Right ventricle myocardium inferior (tissue), 1 donor: ENCODE data around the gene HTT. TPM values are rescaled to one million over a fixed set of nuclear protein-coding genes. Genes with fewer than 3 reads are reported as not detected.
A peak's percentile ranks its signal among the peaks of the same experiment; 100 is the strongest.
"Not testable (repeated sequence)": the region's sequence is repeated elsewhere in the genome, so short reads cannot be mapped to it uniquely, and the experiment has no call there.

Experiments
- ATAC-seq: fragments of 200-7000 bp; cut with Tn5 transposase; one replicate; pipeline ENCODE4 v1.9.1; 2020; ENCODE audit warnings: mild to moderate bottlenecking, moderate library complexity
- DNase-seq: peaks from one replicate; pipeline ENCODE4 v3.0.0; 2021; ENCODE audit errors: missing footprints
- intact Hi-C: fragments of 100-400 bp; cut with DNase I; formaldehyde crosslinking; loops from one replicate; pipeline ENCODE4 v1.11.0; 2022
- total RNA-seq: library from RNA; stranded (reverse); fragmentation: NEBNext Ultra II Directional; extraction: Animal tissue kit (Norgen Biotek cat#: 25700); gene quantifications from one replicate; pipeline ENCODE4 v1.2.1, GENCODE V29; 2021
- donor health status: DM: no; HTN: yes; CAD: no; lungs with severe emphysema.

The HTT gene
- total RNA-seq, 1 donor from 2014 or later, result 24.2 TPM

DNA sequence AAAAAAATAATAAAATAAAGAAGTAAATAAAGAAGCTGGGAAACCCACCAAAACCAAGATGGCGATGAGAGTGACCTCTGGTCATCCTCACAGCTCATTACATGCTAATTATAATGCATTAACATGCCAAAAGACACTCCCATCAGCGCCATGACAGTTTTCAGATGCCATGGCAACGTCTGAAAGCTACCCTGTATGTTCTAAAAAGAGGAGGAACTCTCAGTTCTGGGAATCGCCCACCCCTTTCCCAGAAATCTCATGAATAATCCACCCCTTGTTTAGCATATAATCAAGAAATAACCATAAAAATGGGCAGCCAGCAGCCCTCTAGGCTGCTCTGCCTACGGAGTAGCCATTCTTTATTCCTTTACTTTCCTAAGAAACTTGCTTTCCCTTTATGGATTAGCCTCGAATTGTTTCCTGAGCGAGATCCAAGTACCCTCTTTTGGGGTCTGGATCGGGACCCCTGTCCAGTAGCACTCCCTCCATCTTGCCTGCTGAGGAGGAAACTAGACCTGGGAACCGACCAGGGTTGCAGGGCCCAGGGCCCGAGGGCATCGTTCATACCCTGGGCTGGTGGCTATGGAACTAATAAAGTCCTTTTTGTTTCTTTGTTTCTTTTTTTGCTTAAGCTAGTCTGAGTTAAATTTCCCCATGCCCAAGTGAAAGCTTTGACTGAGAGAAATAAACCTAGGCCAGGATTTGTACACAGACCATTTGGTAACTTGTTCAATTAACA, 31.0 kb upstream of the HTT start:
- intact Hi-C loops, result no loop called here
- DNase-seq, result no peak
- ATAC-seq, result no peak

DNA sequence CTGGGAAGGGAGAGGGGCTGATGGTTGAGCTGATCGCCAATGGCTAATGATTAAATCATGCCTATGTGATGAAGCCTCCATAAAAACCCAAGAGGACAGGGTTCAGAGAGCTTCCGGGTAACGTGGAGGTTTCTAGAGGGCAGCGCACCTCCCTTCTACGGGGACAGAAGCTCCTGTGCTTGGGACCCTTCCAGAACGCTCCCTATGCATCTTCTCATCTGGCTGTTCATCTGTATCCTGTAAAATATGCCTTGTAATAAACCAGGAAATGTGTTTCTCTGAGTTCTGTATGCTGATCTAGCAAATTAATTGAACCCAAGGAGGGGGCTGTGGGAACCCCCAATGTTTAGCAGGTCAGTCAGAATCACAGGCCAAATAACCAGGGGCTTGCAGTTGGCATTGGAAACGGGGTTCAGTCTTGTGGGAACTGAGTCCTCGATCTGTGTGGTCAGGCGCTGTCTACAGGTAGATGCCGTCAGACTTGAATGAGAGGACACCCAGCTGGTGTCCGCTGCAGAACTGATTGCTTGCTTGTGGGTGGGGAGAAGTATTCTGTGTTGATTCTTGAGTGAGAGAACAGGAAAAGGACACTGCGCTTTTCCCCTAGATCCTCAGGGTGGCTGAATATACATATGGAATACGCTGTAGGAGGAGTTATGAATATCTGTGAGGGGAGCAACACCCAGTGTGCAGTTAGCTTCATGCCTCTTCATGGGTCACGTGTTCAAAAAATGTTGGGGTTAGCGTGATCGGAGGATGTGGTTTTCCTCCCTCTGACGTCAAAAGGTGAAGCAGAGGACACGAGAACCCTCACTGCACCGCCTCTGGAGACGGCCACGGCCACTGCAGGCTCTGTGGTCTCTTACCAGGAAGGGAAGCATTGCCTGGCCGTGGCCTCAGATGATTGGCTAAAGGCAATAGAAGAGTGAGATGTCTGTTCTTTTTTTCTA, 29.3 kb upstream of the HTT start:
- peak; percentile 89 for DNase-seq
- intact Hi-C loops, result no loop called here
- no peak for ATAC-seq

DNA sequence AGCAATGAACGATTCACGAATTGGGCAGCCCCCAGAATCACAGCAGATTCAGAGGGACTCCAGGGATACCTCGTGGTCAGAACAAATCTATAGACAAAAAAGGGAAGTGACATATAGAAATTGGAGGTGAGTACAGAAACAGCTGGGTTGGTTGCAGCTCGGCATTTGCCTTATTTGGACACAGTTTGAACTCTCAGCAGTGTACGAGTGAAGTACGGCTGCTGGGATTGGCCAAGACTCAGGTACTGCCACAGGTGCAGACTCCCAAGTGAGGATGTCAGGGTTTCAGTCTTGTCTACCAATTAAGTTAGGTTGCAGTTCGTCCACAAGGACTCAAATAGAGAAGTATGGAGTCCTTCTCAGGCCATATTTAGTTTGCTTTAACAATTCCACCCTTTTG, 28.3 kb upstream of the HTT start:
- DNase-seq (no peak), ATAC-seq (no peak)
- intact Hi-C loops, result no loop called here

DNA sequence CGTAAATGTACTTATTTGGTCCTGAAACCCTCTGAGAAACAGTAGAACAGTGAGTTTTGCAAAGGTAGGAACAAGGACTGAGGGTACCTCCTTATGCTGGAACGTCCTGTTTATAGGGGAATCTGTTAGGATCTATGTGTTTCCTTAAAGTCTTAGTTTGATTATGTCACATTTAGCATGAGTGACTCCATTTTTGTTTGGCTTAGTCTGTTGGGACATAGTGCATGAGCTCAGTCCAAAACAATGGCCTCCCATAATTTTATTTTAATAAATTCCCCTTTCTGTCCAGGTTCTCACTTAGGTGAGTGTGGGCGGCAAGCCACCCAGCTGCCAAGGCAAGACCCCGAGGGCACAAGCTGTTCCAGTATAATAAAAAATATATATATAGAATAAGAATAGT, 27.9 kb upstream of the HTT start:
- ATAC-seq, result no peak
- DNase-seq, result no peak
- intact Hi-C loops, result no loop called here

DNA sequence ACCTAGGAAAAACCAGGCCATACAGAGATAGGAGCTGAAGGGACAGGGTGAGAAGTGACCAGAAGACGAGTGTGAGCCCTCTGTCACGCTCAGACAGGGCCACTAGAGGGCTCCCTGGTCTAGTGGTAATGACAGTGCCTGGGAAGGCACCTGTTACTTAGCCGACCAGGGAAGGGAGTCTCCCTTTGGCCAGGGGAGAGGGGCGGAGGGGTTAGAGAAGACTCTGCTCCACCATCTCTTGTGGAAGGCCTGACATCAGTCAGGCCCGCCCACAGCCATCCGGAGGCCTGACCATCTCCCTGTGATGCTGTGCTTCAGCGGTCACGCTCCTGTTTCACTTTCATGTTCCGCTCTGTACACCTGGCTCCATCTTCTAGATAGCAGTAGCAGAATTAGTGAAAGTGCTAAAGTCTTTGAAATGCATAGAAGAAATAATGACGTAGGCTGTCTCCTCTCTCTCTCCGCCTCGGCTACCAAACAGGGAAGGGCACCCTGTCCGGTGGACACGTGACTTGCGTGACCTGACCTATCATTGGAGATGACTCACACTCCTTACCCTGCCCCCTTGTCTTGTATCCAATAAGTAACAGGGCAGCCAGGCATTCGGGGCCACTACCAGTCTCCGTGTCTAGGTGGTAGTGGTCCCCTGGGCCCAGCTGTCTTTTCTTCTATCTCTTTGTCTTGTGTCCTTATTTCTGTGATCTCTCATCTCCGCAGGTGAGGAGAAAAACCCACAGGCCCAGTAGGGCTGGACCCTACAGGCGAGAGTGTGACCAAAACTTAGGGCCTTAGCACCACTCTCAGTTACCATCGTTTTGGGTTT, 26.8 kb upstream of the HTT start:
- no peak for ATAC-seq
- intact Hi-C loops, result no loop called here
- DNase-seq, result peak; percentile 77

DNA sequence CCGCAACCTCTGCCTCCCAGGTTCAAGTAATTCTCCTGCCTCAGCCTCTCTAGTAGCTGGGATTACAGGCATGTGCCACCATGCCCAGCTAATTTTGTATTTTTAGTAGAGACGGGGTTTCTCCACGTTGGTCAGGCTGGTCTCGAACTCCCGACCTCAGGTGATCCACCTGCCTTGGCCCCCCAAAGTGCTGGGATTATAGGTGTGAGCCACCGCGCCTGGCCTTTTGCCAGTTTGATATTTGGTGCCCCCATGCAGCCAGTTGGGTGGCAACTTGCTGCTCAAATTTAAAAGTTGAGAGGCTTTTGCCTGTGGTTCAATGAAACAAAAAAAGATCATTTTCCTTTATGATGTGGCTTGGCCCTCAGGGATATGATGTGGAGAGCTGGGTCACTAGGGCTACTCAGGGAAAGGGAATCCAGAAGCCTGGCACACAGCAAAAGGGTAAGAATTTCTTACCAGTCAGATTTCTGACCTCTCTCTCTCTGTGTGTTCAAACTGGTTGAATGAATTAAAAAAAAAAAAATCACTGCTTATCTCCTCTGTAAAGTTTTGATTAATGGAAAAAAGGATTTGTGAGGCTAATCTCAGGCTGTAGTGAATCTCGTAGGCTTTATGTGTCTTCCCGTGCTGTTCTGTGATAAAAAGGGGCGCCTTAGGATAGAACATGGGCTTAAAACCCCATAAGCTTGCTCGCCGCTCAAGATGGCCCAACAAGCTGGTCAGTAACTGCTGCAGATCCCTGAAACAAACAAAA, 23.2 kb upstream of the HTT start:
- ATAC-seq, intact Hi-C loops, DNase-seq: not testable (repeated sequence)

DNA sequence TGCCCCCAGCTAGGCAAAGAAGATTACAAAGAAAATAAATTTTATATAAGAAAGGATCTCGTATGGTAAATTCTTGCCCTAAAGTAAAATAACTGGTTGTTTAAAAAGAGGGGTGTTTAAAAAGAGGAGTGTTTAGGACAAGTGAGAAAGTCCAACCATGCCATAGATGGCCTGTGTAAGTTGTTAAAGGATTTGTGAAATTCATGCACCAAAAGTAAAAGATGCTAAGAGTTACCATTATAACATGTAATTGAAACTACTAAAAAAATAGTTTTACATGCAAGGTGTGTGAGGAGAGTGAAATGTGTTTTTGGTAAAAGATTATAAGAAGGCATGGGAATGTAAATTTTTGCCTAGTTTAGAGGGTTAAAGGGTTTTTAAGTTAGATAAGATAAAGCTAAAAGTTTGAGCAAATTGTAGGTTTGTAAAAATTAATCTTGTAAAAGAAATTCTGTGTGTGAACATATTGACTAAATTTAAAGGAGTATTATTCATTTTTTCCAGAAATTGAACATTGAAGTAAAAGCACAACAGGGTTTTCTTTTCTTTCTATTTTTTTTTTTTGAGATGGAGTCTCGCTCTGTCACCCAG, 20.2 kb upstream of the HTT start:
- ATAC-seq (no peak), DNase-seq (no peak)
- intact Hi-C loops, result no loop called here

DNA sequence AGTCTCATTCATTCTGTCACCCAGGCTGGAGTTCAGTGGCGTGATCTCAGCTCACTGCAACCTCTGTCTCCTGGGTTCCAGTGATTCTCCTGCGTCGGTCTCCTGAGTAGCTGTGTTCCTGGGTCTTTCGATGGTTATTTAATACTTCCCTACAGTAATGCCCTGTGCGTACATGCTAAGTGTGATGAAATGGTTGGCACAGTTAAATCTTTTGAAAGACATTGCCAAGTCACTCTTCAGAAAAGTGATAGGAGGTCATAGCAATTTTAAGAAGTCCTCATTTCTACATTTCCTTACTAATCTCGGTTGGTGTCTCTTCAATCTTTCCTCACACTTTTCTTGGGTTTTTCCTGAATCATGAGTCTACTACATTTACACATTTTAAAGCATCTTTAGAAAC, 14.5 kb upstream of the HTT start:
- no peak for ATAC-seq
- intact Hi-C loops, result no loop called here

DNA sequence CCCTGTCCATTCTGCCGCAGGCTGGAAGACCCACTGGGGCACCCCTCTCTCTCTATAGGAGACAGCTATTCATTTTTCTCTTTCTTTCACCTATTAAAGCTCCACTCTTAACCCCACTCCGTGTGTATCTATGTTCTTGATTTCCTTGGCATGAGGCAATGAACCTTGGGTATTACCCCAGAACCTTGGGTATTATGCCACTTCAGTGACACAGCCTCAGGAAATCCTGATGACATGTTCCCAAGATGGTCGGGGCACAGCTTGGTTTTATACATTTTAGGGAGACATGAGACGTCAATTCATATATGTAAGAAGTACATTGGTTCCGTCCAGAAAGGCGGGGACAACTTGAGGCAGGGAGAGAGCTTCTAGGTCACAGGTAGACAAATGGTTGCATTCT, 13.5 kb upstream of the HTT start:
- intact Hi-C loops, result no loop called here
- no peak for ATAC-seq

More for the DNA sequence above, 14.5 kb upstream of the HTT start:
- no peak for DNase-seq

DNA sequence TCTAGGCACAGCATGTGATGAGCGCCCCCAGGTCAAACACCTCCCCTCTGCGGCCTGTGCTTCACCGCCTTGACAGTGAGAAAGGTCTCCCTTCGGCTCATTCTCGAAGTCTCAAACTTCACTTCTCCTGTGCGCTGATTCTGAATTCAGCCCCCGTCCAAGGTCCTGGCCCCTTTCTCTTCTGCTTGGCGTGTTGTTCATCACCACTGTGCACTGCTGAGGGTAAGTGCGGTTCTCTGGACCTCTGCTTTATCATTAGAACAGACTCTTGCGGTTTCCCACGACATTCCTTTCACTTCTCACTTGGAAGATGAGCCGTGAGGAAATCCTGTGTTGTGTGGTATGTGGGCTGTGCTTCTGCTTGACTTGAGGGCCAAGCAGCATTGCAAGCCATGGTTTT, 12.0 kb upstream of the HTT start:
- ATAC-seq, result no peak
- no peak for DNase-seq
- intact Hi-C loops, result no loop called here

More for the DNA sequence above, 13.5 kb upstream of the HTT start:
- DNase-seq, result no peak

DNA sequence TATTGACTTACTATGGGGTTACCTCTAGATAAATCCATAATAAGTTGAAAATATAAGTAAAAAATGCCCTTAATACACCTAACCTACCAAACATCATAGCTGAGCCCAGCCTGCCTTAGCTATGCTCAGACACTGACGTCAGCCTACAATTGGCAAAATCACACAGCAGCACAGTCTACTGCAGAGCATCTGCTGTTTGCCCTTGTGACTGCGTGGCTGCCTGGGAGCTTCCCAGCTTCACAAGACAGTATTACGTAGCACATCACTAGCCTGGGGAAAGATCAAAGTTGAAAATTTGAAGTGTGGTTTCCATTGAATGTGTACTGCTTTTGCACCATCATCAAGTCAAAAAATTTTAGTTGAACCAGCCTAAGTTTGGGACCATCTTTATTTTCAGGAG, 8.9 kb upstream of the HTT start:
- DNase-seq (no peak), ATAC-seq (no peak)
- intact Hi-C loops, result no loop called here

DNA sequence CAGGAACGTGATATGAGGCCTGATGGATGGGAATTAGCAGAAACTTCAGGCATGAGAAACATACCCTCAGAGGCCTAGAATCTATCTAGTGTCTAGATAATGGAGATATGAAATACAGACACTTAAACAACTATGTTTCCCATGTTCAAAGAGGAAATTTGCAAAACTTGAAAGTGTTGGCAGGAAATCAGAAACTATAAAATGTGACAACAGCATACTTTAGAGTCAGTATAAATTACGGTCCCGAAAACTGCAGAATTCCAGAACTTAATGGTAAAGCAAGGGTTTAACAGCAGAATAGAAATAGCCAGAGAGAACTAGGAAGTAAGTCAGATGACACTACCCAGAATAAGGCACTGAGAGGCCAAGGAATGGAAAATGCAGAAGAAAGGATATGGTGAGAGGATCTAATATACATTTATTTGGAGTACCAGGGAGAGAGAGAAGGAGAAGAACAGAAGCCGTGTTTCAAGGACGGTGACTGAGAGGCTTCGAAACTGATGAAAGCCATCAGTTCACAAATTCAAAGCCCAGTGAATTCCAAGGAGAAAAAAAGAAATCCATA, 7.6 kb upstream of the HTT start:
- ATAC-seq (no peak), DNase-seq (no peak)
- intact Hi-C loops, result no loop called here

DNA sequence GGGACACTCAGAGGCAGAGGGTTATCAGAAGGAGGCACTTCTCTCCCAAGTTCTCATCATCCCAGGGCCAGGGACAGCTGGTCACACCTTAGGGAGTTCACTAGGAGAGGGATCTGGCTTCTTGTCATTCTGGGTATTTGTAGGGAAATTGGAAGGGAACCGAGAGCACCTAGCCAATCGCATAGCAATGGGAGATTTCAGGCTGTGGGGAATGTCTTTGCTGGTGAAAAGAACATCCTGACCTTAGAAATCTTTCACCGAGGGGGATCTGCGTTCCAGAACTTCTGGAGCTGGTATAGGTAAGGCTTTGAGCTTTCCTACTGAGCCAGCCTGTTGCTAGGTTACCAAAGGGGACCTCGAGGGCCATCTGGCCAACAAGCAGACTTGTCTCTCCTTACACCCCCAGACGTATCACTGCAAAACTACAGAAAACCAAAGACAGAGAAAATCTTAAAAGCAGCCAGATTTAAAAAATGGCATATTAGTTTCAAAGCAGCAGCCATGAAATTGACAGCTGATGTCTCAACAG, 6.9 kb upstream of the HTT start:
- intact Hi-C loops, result no loop called here
- no peak for DNase-seq
- no peak for ATAC-seq

DNA sequence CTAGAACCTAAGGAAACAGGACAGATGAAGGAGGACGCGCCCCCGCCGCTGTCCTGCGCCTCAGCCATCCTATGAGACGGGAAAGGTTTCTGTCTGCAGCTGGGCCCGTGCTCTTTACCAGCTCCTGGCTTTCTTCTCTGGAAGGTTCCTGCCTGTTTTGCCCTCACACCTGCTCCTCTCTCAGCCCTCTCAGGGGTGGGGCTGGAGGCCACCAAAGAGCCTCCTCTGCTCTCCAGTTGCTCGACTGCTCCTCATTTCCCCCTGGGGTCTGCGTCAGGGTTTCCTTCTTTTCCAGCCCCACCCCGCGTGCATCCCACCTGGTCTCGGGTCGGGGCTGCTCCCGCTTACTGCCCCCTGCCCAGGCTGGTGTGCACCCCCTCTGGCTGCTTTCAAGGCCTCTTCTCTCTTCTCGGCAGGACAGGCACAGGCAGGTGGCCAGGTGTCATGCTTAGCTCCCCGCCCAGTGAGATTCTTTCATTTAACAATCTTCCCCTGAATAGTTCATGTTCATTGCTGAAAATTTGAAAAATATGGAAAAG, 4.8 kb upstream of the HTT start:
- ATAC-seq, result no peak
- intact Hi-C loops, result loop anchor here (10.0 kb wide), 1 partner anchor 535 kb away; the partner anchor contains the start of gene FAM193A
- no peak for DNase-seq

DNA sequence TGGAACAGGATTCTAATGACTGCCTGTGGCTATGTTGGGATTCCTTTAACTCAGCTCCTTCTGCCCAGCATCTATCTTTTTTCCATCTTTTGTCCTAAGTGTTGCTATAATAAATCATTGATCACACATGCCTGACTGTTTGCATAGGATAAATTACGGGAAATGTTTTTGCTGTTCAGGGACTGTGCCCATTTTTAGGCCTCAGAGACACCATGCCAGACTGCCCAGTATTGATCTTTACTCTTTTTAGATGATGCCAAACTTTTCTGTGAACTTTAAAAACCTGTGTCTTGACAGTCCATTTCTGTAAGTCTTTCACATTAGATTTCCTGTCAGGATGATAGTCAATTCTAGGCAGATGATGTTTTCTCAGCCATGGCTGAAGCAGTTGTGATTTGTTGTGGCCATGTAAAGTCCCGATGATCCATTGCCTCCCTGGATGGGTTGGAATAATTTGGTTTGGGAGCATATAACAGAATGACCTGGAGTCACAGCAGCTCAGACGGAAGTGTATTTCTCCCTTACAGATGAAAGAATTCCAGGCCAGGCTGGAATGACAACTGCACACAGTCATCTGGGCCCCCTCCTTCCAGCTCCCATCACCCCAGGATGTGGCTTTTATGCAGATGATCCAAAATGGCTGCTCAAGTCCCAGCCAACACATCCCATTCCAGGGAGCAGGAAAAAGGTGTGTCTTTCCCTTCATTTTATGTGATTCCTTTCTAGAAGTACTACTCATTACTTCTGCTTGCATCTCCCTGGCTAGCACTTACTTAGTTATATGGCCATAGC, 3.6 kb upstream of the HTT start:
- no peak for DNase-seq
- no peak for ATAC-seq
- intact Hi-C loops, result loop anchor here (10.0 kb wide), 1 partner anchor 536 kb away; the partner anchor contains the start of gene FAM193A

DNA sequence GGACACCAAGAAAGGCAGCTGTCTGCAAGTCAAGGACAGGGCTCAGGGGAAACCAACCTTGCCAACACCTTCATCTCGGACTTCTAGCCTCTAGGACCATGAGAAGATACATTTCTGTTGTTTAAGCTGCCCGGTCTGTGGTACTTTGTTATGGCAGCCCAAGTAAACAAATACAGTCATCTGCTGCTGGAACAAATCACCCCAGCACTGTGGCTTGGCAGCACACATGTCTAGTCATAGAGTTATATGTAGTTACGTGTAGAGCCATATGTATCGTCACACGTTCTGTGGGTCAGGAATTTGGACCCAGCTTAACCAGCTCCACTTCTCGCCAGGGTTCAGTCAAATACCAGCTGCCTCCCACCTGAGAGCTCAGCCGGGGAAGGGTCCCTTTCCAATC, 2.7 kb upstream of the HTT start:
- ATAC-seq, result no peak
- intact Hi-C loops, result loop anchor here (10.0 kb wide), 1 partner anchor 537 kb away; the partner anchor contains the start of gene FAM193A

More for the DNA sequence above, 2.7 kb upstream of the HTT start:
- no peak for DNase-seq
